Adrenal gland (tissue), 12 donors: ENCODE results near the gene CDH11. TPM values are rescaled to one million over a fixed set of nuclear protein-coding genes. Genes with fewer than 3 reads are reported as not detected.

Source experiments
- DNase-seq, 7 donors: peaks; one replicate each; pipeline ENCODE4 v3.0.0-alpha.2; 2019 to 2020
- H3K27ac ChIP-seq, 5 donors: fragments of 200-600 bp; sonication (generic) in 4 of 5; 1 replicate in 3 of 5; 2 replicates in 2 of 5; pipeline versions ENCODE4 v1.5.1 to v1.8.0; 2016 to 2020; ENCODE audit warnings: mild to moderate bottlenecking in 1 of 5
- H3K27me3 ChIP-seq: fragments of 200-600 bp; 2 replicates; pipeline ENCODE4 v1.8.0; 2021
- H3K36me3 ChIP-seq, 2 donors: fragments of 200-600 bp; replicated peaks in 1 of 2; 1 replicate in 1 of 2; 2 replicates in 1 of 2; pipeline versions ENCODE4 v1.5.1 to v1.8.0; 2018 to 2022
- H3K4me1 ChIP-seq, 2 donors: fragments of 200-600 bp; replicated peaks in 1 of 2; 1 replicate in 1 of 2; 2 replicates in 1 of 2; pipeline versions ENCODE4 v1.5.1 to v1.8.0; 2018 to 2021
- H3K4me3 ChIP-seq, 4 donors: fragments of 200-600 bp; sonication (generic) in 3 of 4; one replicate each; pipeline ENCODE4 v1.5.1; 2016 to 2018
- H3K9me3 ChIP-seq, 3 donors: fragments of 200-600 bp; sonication (generic) in 1 of 3; replicated peaks in 1 of 3; 1 replicate in 2 of 3; 2 replicates in 1 of 3; pipeline versions ENCODE4 v1.5.1 to v1.8.0; 2016 to 2021
- CTCF ChIP-seq, 6 experiments: fragments of 450-650 bp in 4 of 6; fragments of 200-600 bp in 2 of 6; sonication (generic) in 1 of 6; IDR thresholded peaks; 1 replicate in 5 of 6; 2 replicates in 1 of 6; pipeline versions ENCODE4 v1.5.1 to v1.8.0; 2016 to 2021; ENCODE audit warnings: antibody characterized with exemption in 6 of 6, mild to moderate bottlenecking in 2 of 6, moderate library complexity in 1 of 6
- POLR2A ChIP-seq, 2 donors: fragments of 450-650 bp; IDR thresholded peaks; one replicate each; pipeline ENCODE4 v1.6.1; 2017; ENCODE audit warnings: antibody characterized with exemption in 2 of 2, mild to moderate bottlenecking in 2 of 2, moderate library complexity in 1 of 2
- WGBS, 4 donors: extraction: QIAGEN DNeasy Blood & Tissue Kit in 2 of 4; methylation state at CpG; one replicate each; pipeline versions ENCODE4 v1.1.5 to v1.1.7; 2013 to 2017; 5-methylcytosine and 5-hydroxymethylcytosine counted together
- intact Hi-C, 2 donors: fragments of 100-400 bp; cut with DNase I; formaldehyde crosslinking; loops; one replicate each; pipeline versions ENCODE4 v1.14.1 to v1.15.0; 2022 to 2023
- polyA plus RNA-seq, 3 donors: library from polyadenylated mRNA; stranded (reverse); fragments of 200-250 nt in 2 of 3; fragments of 350-450 nt in 1 of 3; fragmentation: Illumina TruSeq in 1 of 3; extraction: RNeasy Lipid Tissue Mini Kit (QIAGEN cat#74804) in 1 of 3; gene quantifications; one replicate each; pipeline ENCODE4 v1.2.3, GENCODE V29; 2013 to 2014
- total RNA-seq, 9 donors: library from RNA; depleted of rRNA in 4 of 9; stranded (reverse); fragments of >200 nt in 4 of 9; fragments of 120-200 nt in 1 of 9; fragmentation: NEBNext Ultra II Directional in 1 of 9; extraction: Animal tissue kit (Norgen Biotek cat#: 25700) in 1 of 9; gene quantifications; one replicate each; pipeline versions ENCODE4 v1.1.0 to v1.2.4, GENCODE V29; 2013 to 2023
- donor health status: healthy with polysubstance abuse.
- donor health status: Bipolar disorder and iron deficiency.
- donor health status: DM: yes; HTN: yes; CAD: no.
- donor health status: DM: no; HTN: no; CAD: no.
- donor health status: DM: no; HTN: no; CAD: no.
- donor health status: DM: yes; HTN: yes; CAD: no.

CDH11 gene
- total and polyA plus RNA-seq, 12 donors, result 3.0 to 102 (median 31.0) TPM

GRCh38 chr16:64903770-64904169, 218.1 kb downstream of the CDH11 start:
- H3K9me3 ChIP-seq, result no peaks in the 10 kb centered on the region
- no peak for TF ChIP-seq POLR2A (IDR thresholded peaks at IDR 0.05)
- no peak for TF ChIP-seq CTCF (IDR thresholded peaks at IDR 0.05)
- peaks cover 0 to 4% of the 10 kb centered on the region in 2 donors for H3K4me1 ChIP-seq
- no peak overlapping the region for H3K4me3 ChIP-seq
- WGBS, 4 donors, result 73 to 83% (median 78%) methylated on average over 3 of the region's 3 CpGs
- H3K27ac ChIP-seq, result no peak overlapping the region
- no peaks in the 10 kb centered on the region for H3K36me3 ChIP-seq
- DNase-seq, result no peak
- no peaks in the 10 kb centered on the region for H3K27me3 ChIP-seq
- intact Hi-C loops, result no loop called here

GRCh38 chr16:64900517-64900916, 221.3 kb downstream of the CDH11 start:
- WGBS, 4 donors, result 84 to 89% (median 88%) methylated on average over 2 of the region's 2 CpGs
- Histone ChIP-seq H3K27ac (no peak overlapping the region), H3K27me3 (no peaks in the 10 kb centered on the region), H3K36me3 (no peaks in the 10 kb centered on the region), H3K4me3 (no peak overlapping the region), H3K9me3 (no peaks in the 10 kb centered on the region), H3K4me1 (no peaks in the 10 kb centered on the region)
- TF ChIP-seq CTCF (IDR thresholded peaks at IDR 0.05) (no peak), POLR2A (IDR thresholded peaks at IDR 0.05) (no peak)
- DNase-seq, result no peak
- intact Hi-C loops, result no loop called here

GRCh38 chr16:64900019-64900418, 221.8 kb downstream of the CDH11 start:
- intact Hi-C loops, result no loop called here
- Histone ChIP-seq H3K27ac (no peak overlapping the region), H3K9me3 (no peaks in the 10 kb centered on the region), H3K4me1 (no peaks in the 10 kb centered on the region), H3K27me3 (no peaks in the 10 kb centered on the region), H3K4me3 (no peak overlapping the region), H3K36me3 (no peaks in the 10 kb centered on the region)
- TF ChIP-seq POLR2A (IDR thresholded peaks at IDR 0.05) (no peak), CTCF (IDR thresholded peaks at IDR 0.05) (no peak)
- 48 to 66% (median 49%) methylated on average over 2 of the region's 2 CpGs for WGBS, 4 donors
- DNase-seq, result no peak

- Histone ChIP-seq H3K27ac (no peak overlapping the region), H3K27me3 (no peaks in the 10 kb centered on the region), H3K4me3 (no peak overlapping the region), H3K36me3 (no peaks in the 10 kb centered on the region), H3K4me1 (no peaks in the 10 kb centered on the region), H3K9me3 (no peaks in the 10 kb centered on the region)
- WGBS, 4 donors, result 70 to 76% (median 75%) methylated on average over 2 of the region's 2 CpGs
- TF ChIP-seq CTCF (IDR thresholded peaks at IDR 0.05) (no peak), POLR2A (IDR thresholded peaks at IDR 0.05) (no peak)
- intact Hi-C loops, result no loop called here
- DNase-seq, result no peak
Measured at GRCh38 chr16:64898159-64898558, 223.7 kb downstream of the CDH11 start.
